ENCODE measurements around the gene RGP1. TPM values are rescaled to one million over a fixed set of nuclear protein-coding genes. Genes with fewer than 3 reads are reported as not detected.

RGP1 gene
- polyA plus RNA-seq, 1 donor (not counting 4 experiments of a cell fraction or from before 2014, with no cell fraction given): 18.3 TPM

DNA sequence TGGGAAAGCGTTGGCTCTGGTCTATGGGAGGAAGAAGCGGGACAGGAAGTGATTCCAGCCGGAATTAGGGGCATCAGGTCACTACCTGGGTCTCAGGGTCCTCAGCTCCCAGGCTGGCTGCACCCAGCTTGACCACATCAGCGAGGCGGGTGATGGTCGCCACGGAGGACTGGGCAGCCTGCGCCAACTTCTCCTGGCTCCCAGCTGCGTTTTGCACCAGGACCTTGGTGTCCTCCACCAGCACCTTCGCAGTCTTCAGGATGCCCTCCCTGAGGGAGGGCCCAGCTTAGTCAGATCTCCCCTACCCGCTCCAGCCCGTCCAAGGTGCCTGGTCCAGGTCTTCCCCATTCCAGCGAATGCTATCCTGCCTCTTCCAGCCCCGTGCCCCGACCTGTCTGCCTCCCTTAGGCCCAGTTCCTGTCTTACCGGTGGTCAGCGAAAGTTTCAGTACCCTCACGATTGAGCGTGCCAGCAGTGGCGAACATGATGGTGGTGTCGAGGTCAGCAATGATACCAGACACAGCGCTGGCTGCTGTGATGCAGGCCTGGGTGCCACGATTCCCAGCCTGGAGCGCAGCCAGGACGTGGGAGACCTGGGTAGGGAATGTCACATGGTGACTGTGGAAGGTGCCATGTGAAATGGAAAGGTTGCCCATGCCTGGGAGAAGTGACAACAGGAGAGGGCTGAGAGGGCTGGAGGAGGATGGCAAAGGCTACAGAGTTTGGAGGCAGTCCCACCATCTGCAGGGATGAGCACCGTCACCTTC lies 45.0 kb upstream of the RGP1 start:
- no peak for FAIRE-seq
- no peaks in the 10 kb centered on the region for H3K27me3 ChIP-seq (ENCODE audit: control insufficient read depth, extremely low read depth, insufficient read depth, low read length)
- H3K4me1 ChIP-seq (ENCODE audit: control insufficient read depth, extremely low read depth, insufficient read depth, low read length): no peaks in the 10 kb centered on the region
- H3K36me3 ChIP-seq (ENCODE audit: control insufficient read depth in 2 of 2, extremely low read depth in 1 of 2, insufficient read depth in 2 of 2, low read length in 2 of 2): peaks cover 65 to 86% of the 10 kb centered on the region in 2 experiments
- no peak for DNase-seq (ENCODE audit: low read depth, low spot score)
- no peak for TF ChIP-seq EZH2 (IDR thresholded peaks at IDR 0.05; ENCODE audit: low read length)
- TF ChIP-seq, protein P1, sequence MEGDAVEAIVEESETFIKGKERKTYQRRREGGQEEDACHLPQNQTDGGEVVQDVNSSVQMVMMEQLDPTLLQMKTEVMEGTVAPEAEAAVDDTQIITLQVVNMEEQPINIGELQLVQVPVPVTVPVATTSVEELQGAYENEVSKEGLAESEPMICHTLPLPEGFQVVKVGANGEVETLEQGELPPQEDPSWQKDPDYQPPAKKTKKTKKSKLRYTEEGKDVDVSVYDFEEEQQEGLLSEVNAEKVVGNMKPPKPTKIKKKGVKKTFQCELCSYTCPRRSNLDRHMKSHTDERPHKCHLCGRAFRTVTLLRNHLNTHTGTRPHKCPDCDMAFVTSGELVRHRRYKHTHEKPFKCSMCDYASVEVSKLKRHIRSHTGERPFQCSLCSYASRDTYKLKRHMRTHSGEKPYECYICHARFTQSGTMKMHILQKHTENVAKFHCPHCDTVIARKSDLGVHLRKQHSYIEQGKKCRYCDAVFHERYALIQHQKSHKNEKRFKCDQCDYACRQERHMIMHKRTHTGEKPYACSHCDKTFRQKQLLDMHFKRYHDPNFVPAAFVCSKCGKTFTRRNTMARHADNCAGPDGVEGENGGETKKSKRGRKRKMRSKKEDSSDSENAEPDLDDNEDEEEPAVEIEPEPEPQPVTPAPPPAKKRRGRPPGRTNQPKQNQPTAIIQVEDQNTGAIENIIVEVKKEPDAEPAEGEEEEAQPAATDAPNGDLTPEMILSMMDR (optimal IDR thresholded peaks at IDR 0.05 in 1 of 3, IDR thresholded peaks at IDR 0.05 in 1 of 3, conservative IDR thresholded peaks at IDR 0.05 in 1 of 3; ENCODE audit: extremely low read depth in 1 of 3, insufficient read depth in 2 of 3, low read length in 3 of 3): no peak
- no peak overlapping the region for H3K4me2 ChIP-seq (ENCODE audit: control insufficient read depth, extremely low read depth, insufficient read depth, low read depth, low read length)
- peaks cover 2% of the 10 kb centered on the region for H3K9me1 ChIP-seq (ENCODE audit: control insufficient read depth, extremely low read depth, insufficient read depth, low read length)
- no peak overlapping the region for H3K27ac ChIP-seq (ENCODE audit: control insufficient read depth, insufficient read depth, low read length)
- no peak overlapping the region for H2AFZ ChIP-seq (ENCODE audit: control insufficient read depth, low read length)
- H3K9ac ChIP-seq (ENCODE audit: control insufficient read depth, extremely low read depth, insufficient read depth, low read length): no peak overlapping the region
- H3K4me3 ChIP-seq (ENCODE audit: control insufficient read depth in 2 of 3, extremely low read depth in 1 of 3, insufficient read depth in 2 of 3, low read depth in 1 of 3, low read length in 3 of 3): no peak overlapping the region
- H3K9me3 ChIP-seq (ENCODE audit: control insufficient read depth, low read depth, low read length): no peaks in the 10 kb centered on the region
- H4K20me1 ChIP-seq (ENCODE audit: control insufficient read depth, extremely low read depth, insufficient read depth, low read length): no peaks in the 10 kb centered on the region
- dilution Hi-C loops (cut with MboI; ENCODE audit: extremely low pct_ligation_motif_present, low sequenced_read_pairs): no loop called here
- H3K79me2 ChIP-seq (ENCODE audit: control insufficient read depth, insufficient read depth, low read length): no peaks in the 10 kb centered on the region

DNA sequence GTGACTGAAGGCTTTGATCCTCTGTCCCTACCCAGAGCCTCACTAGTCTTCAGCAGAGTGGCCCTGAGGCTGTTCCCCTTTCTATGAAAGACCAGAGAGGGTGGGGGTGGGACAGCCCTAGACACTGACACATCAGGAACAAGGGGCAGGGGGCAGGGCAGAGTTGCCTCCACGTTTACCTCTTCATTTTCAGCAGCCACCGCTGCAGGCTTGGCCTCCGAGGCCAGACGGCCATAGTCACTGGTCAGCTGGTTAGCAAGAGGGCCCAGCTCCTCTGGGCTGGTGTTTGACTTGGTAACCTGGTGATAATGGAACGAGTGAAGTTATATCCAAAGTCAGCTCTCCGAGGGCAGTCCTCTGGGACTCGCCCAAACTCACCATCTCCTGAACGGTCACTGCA lies 43.7 kb upstream of the RGP1 start:
- no peaks in the 10 kb centered on the region for H3K27me3 ChIP-seq (ENCODE audit: control insufficient read depth, extremely low read depth, insufficient read depth, low read length)
- DNase-seq (ENCODE audit: low read depth, low spot score): no peak
- H2AFZ ChIP-seq (ENCODE audit: control insufficient read depth, low read length): no peak overlapping the region
- FAIRE-seq: no peak
- H3K79me2 ChIP-seq (ENCODE audit: control insufficient read depth, insufficient read depth, low read length): no peaks in the 10 kb centered on the region
- TF ChIP-seq, protein P1 (optimal IDR thresholded peaks at IDR 0.05 in 1 of 3, IDR thresholded peaks at IDR 0.05 in 1 of 3, conservative IDR thresholded peaks at IDR 0.05 in 1 of 3; ENCODE audit: extremely low read depth in 1 of 3, insufficient read depth in 2 of 3, low read length in 3 of 3): no peak
- TF ChIP-seq EZH2 (IDR thresholded peaks at IDR 0.05; ENCODE audit: low read length): no peak
- peaks cover under 1% of the 10 kb centered on the region for H4K20me1 ChIP-seq (ENCODE audit: control insufficient read depth, extremely low read depth, insufficient read depth, low read length)
- dilution Hi-C loops (cut with MboI; ENCODE audit: extremely low pct_ligation_motif_present, low sequenced_read_pairs): no loop called here
- H3K36me3 ChIP-seq (ENCODE audit: control insufficient read depth in 2 of 2, extremely low read depth in 1 of 2, insufficient read depth in 2 of 2, low read length in 2 of 2): peaks cover 56 to 76% of the 10 kb centered on the region in 2 experiments
- H3K9me3 ChIP-seq (ENCODE audit: control insufficient read depth, low read depth, low read length): no peaks in the 10 kb centered on the region
- no peaks in the 10 kb centered on the region for H3K4me1 ChIP-seq (ENCODE audit: control insufficient read depth, extremely low read depth, insufficient read depth, low read length)
- no peak overlapping the region for H3K27ac ChIP-seq (ENCODE audit: control insufficient read depth, insufficient read depth, low read length)
- no peak overlapping the region for H3K4me2 ChIP-seq (ENCODE audit: control insufficient read depth, extremely low read depth, insufficient read depth, low read depth, low read length)
- H3K4me3 ChIP-seq (ENCODE audit: control insufficient read depth in 2 of 3, extremely low read depth in 1 of 3, insufficient read depth in 2 of 3, low read depth in 1 of 3, low read length in 3 of 3): no peak overlapping the region
- H3K9ac ChIP-seq (ENCODE audit: control insufficient read depth, extremely low read depth, insufficient read depth, low read length): no peak overlapping the region
- peaks cover 2% of the 10 kb centered on the region for H3K9me1 ChIP-seq (ENCODE audit: control insufficient read depth, extremely low read depth, insufficient read depth, low read length)

All from keratinocyte (primary cell).